ENCODE measurements around the gene CHN2.
"Not testable (repeated sequence)": the region's sequence is repeated elsewhere in the genome, so short reads cannot be mapped to it uniquely, and the experiment has no call there.

CHN2 gene

GRCh38 chr7:29189743-29190201 lies 4.8 kb upstream of the CHN2 start:
- peak; percentile 41 for DNase-seq (ENCODE audit: low spot score)

- no peak for DNase-seq (ENCODE audit: low spot score)
These were observed 4.1 kb upstream of the CHN2 start for GRCh38 chr7:29190349-29191045.

GRCh38 chr7:29192323-29192722 lies 2.3 kb upstream of the CHN2 start:
- no peak for DNase-seq (ENCODE audit: low spot score)

- no peak for DNase-seq (ENCODE audit: low spot score)
These were observed 1.8 kb upstream of the CHN2 start for GRCh38 chr7:29192811-29193210.

- no peak for DNase-seq (ENCODE audit: low spot score)
These were observed 1.0 kb upstream of the CHN2 start for GRCh38 chr7:29193316-29194205.

- DNase-seq (ENCODE audit: low spot score): no peak
These were observed 375 bp upstream of the CHN2 start for GRCh38 chr7:29194206-29194593.

GRCh38 chr7:29196191-29196590 lies 1.6 kb downstream of the CHN2 start:
- no peak for DNase-seq (ENCODE audit: low spot score)

- DNase-seq (ENCODE audit: low spot score): no peak
These were observed 2.5 kb downstream of the CHN2 start for GRCh38 chr7:29196971-29197595.

GRCh38 chr7:29197916-29198315 lies 3.3 kb downstream of the CHN2 start:
- no peak for DNase-seq (ENCODE audit: low spot score)

- DNase-seq (ENCODE audit: low spot score): no peak
These were observed 5.2 kb downstream of the CHN2 start for GRCh38 chr7:29199776-29200175.

GRCh38 chr7:29202651-29203069 lies 8.1 kb downstream of the CHN2 start:
- DNase-seq (ENCODE audit: low spot score): no peak

- DNase-seq (ENCODE audit: low spot score): no peak
These were observed 10.1 kb downstream of the CHN2 start for GRCh38 chr7:29204491-29205272.

GRCh38 chr7:29207162-29207801 lies 12.7 kb downstream of the CHN2 start:
- no peak for DNase-seq (ENCODE audit: low spot score)

- no peak for DNase-seq (ENCODE audit: low spot score)
These were observed 14.1 kb downstream of the CHN2 start for GRCh38 chr7:29208410-29209250.

GRCh38 chr7:29209745-29210144 lies 15.2 kb downstream of the CHN2 start:
- no peak for DNase-seq (ENCODE audit: low spot score)

- not testable (repeated sequence) for DNase-seq (ENCODE audit: low spot score)
These were observed 18.2 kb downstream of the CHN2 start for GRCh38 chr7:29212736-29213135.

GRCh38 chr7:29214056-29214455 lies 19.5 kb downstream of the CHN2 start:
- DNase-seq (ENCODE audit: low spot score): no peak

GRCh38 chr7:29214816-29215215 lies 20.2 kb downstream of the CHN2 start:
- no peak for DNase-seq (ENCODE audit: low spot score)

GRCh38 chr7:29216128-29216527 lies 21.6 kb downstream of the CHN2 start:
- no peak for DNase-seq (ENCODE audit: low spot score)

GRCh38 chr7:29217113-29217512 lies 22.5 kb downstream of the CHN2 start:
- DNase-seq (ENCODE audit: low spot score): no peak

- DNase-seq (ENCODE audit: low spot score): no peak
These were observed 30.2 kb downstream of the CHN2 start for GRCh38 chr7:29224726-29225125.
